Small intestine (tissue), 7 donors: Measurements from ENCODE around the gene SLC2A1. TPM values are rescaled to one million over a fixed set of nuclear protein-coding genes. Genes with fewer than 3 reads are reported as not detected.

Source experiments
- DNase-seq, 2 donors: peaks; one replicate each; pipeline versions ENCODE4 v3.0.0 to v3.0.0-alpha.2; 2013
- FAIRE-seq: peaks from 2 replicates; lab custom pipeline; 2012; peaks lifted over from hg19 to GRCh38; lab: Jason Lieb, UNC
- H3K27ac ChIP-seq, 3 donors: one replicate each; pipeline ENCODE4 v1.5.1; 2013; ENCODE audit warnings: low read length in 2 of 3, mild to moderate bottlenecking in 2 of 3, control low read depth in 1 of 3, inconsistent platforms in 1 of 3, low read depth in 1 of 3, moderate library complexity in 1 of 3
- H3K27me3 ChIP-seq, 3 donors: one replicate each; pipeline ENCODE4 v1.6.1; 2013; ENCODE audit warnings: low read length in 3 of 3, inconsistent platforms in 1 of 3; ENCODE audit not compliant: control insufficient read depth in 3 of 3, insufficient read depth in 3 of 3
- H3K36me3 ChIP-seq, 3 donors: one replicate each; pipeline ENCODE4 v1.6.1; 2013; ENCODE audit warnings: low read length in 3 of 3, inconsistent platforms in 1 of 3, low read depth in 1 of 3, mild to moderate bottlenecking in 1 of 3, moderate library complexity in 1 of 3; ENCODE audit not compliant: control insufficient read depth in 3 of 3, insufficient read depth in 2 of 3
- H3K4me1 ChIP-seq, 3 donors: one replicate each; pipeline ENCODE4 v1.6.1; 2013; ENCODE audit warnings: low read length in 2 of 3, inconsistent platforms in 1 of 3, low read depth in 1 of 3, mild to moderate bottlenecking in 1 of 3, moderate library complexity in 1 of 3; ENCODE audit not compliant: control insufficient read depth in 3 of 3, insufficient read depth in 2 of 3
- H3K4me3 ChIP-seq, 3 donors: one replicate each; pipeline ENCODE4 v1.5.1; 2013; ENCODE audit warnings: low read length in 3 of 3, control low read depth in 1 of 3, inconsistent platforms in 1 of 3, low read depth in 1 of 3, mild to moderate bottlenecking in 1 of 3, moderate library complexity in 1 of 3
- H3K9me3 ChIP-seq, 2 donors: one replicate each; pipeline ENCODE4 v1.6.1; 2013; ENCODE audit warnings: low read depth in 1 of 2, low read length in 1 of 2; ENCODE audit not compliant: control insufficient read depth in 2 of 2, insufficient read depth in 1 of 2
- WGBS, 3 donors: extraction: QIAGEN DNeasy Blood & Tissue Kit; methylation state at CpG; one replicate each; pipeline ENCODE4 v1.1.7; 2013; 5-methylcytosine and 5-hydroxymethylcytosine counted together
- polyA plus RNA-seq, 4 donors: library from polyadenylated mRNA; stranded (reverse) in 3 of 4; unstranded in 1 of 4; fragments of 200-250 nt in 3 of 4; fragments of 120-200 nt in 1 of 4; gene quantifications; one replicate each; pipeline versions ENCODE4 v1.2.1 to v1.2.3, GENCODE V29; 2013
- donor health status: healthy with polysubstance abuse.
- donor health status: control.
- donor health status: control.
- donor health status: Bipolar disorder and iron deficiency.
- donor health status: healthy.

The SLC2A1 gene
- polyA plus RNA-seq, 4 donors = 1.1 to 61.3 (median 8.4) TPM

- no peaks in the 10 kb centered on the region for H3K36me3 ChIP-seq
- H3K27ac ChIP-seq = no peak overlapping the region
- peaks cover 0 to 3% (median 0%) of the 10 kb centered on the region in 3 donors for H3K27me3 ChIP-seq
- FAIRE-seq (no peak), DNase-seq (no peak)
- no peak overlapping the region for H3K4me3 ChIP-seq
- H3K4me1 ChIP-seq = peaks cover 0 to 62% (median 5%) of the 10 kb centered on the region in 3 donors
- peaks cover 0 to 7% of the 10 kb centered on the region in 2 donors for H3K9me3 ChIP-seq
Measured at GRCh38 chr1:43001434-43001833, 42.8 kb upstream of the SLC2A1 start.

GRCh38 chr1:43000271-43000670, 41.6 kb upstream of the SLC2A1 start:
- 83 to 100% (median 98%) methylated on average over 1 of the region's 1 CpG for WGBS, 3 donors
- Histone ChIP-seq H3K4me3 (no peak overlapping the region), H3K27me3 (no peaks in the 10 kb centered on the region), H3K9me3 (peaks cover 0 to 7% of the 10 kb centered on the region in 2 donors), H3K27ac (peak overlapping the region in 1 of 3 donors; percentile 79), H3K36me3 (no peaks in the 10 kb centered on the region), H3K4me1 (peaks cover 4 to 54% (median 5%) of the 10 kb centered on the region in 3 donors)
- DNase-seq (no peak), FAIRE-seq (no peak)

- Histone ChIP-seq H3K27me3 (no peaks in the 10 kb centered on the region), H3K36me3 (no peaks in the 10 kb centered on the region), H3K4me3 (no peak overlapping the region), H3K27ac (peak overlapping the region in 2 of 3 donors; percentile 62 to 79), H3K9me3 (peaks cover 0 to 7% of the 10 kb centered on the region in 2 donors), H3K4me1 (peaks cover 4 to 52% (median 5%) of the 10 kb centered on the region in 3 donors)
- no peak for FAIRE-seq
- DNase-seq = peak; percentile 80
Measured at GRCh38 chr1:42999308-42999707, 40.6 kb upstream of the SLC2A1 start.

DNA sequence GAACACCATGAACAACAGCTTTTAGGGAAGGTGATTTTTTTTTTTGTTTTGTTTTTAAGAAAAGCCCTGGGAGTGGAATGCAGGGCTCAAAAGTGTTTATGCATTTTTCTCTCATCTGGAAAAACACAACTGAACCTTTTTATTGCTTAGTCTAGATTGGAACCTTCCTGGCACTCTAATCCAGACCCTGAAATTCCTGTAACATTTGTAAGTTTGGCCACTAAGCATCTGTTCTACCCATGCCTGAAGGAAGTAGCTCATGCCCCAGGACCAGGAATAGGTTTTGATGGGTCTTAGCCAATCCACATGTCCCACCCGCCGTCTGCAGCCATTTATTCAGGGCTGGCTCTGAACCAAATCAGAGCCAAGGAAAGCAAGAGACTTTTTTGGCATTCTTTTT, 39.7 kb upstream of the SLC2A1 start:
- H3K9me3 ChIP-seq = peaks cover 0 to 7% of the 10 kb centered on the region in 2 donors
- no peaks in the 10 kb centered on the region for H3K27me3 ChIP-seq
- H3K36me3 ChIP-seq = no peaks in the 10 kb centered on the region
- H3K4me1 ChIP-seq = peaks cover 4 to 52% (median 5%) of the 10 kb centered on the region in 3 donors
- H3K4me3 ChIP-seq = no peak overlapping the region
- H3K27ac ChIP-seq = peak overlapping the region in 1 of 3 donors; percentile 79
- no peak for DNase-seq
- no peak for FAIRE-seq
- 70 to 81% (median 76%) methylated on average over 2 of the region's 2 CpGs for WGBS, 3 donors

DNA sequence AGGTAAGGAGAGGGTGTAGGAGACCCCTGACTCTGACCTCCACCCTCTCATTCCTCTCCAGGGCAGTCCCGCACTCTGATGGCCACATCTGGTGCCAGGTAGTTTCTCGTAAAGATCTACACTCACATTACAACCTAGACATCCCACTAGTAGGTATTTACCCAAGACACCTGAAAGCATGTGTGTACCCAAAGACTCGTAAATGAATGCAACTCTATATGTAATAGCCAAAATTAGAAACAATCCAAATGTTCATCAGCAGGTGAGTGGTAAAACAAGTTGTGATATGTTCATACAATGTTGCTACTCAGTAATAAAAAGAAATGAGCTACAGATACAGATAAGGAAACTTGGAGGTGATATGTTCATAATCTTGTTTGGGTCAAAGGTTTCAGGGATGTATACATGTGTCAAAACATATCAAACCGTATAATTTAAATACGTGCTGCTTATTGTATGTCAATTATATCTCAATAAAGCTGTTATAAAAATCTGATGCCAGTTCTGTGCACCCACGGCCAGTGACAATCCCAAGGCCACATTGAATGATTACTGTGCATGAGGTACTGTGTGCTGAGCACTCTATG, 37.8 kb upstream of the SLC2A1 start:
- WGBS, 3 donors = 18 to 61% (median 38%) methylated on average over 6 of the region's 6 CpGs
- H3K27ac ChIP-seq = peak overlapping the region in 1 of 3 donors; percentile 72
- FAIRE-seq (no peak), DNase-seq (peak; percentile 66 to 81)
- peaks cover 0 to 4% of the 10 kb centered on the region in 2 donors for H3K9me3 ChIP-seq
- peaks cover 4 to 37% (median 5%) of the 10 kb centered on the region in 3 donors for H3K4me1 ChIP-seq
- no peak overlapping the region for H3K4me3 ChIP-seq
- no peaks in the 10 kb centered on the region for H3K27me3 ChIP-seq
- H3K36me3 ChIP-seq = no peaks in the 10 kb centered on the region

GRCh38 chr1:42993502-42994136, 35.0 kb upstream of the SLC2A1 start:
- 71 to 76% (median 71%) methylated on average over 8 of the region's 8 CpGs for WGBS, 3 donors

GRCh38 chr1:42992054-42992571, 33.4 kb upstream of the SLC2A1 start:
- H3K27ac ChIP-seq = no peak overlapping the region
- no peak overlapping the region for H3K4me3 ChIP-seq
- H3K36me3 ChIP-seq = no peaks in the 10 kb centered on the region
- H3K4me1 ChIP-seq = peaks cover 0 to 9% (median 4%) of the 10 kb centered on the region in 3 donors
- DNase-seq = no peak
- FAIRE-seq = no peak
- H3K27me3 ChIP-seq = no peaks in the 10 kb centered on the region
- H3K9me3 ChIP-seq = peaks cover 0 to 6% of the 10 kb centered on the region in 2 donors
- WGBS, 3 donors = 84 to 93% (median 89%) methylated on average over 5 of the region's 5 CpGs

More at GRCh38 chr1:42993502-42994136, 35.0 kb upstream of the SLC2A1 start:
- no peaks in the 10 kb centered on the region for H3K36me3 ChIP-seq
- DNase-seq (no peak), FAIRE-seq (no peak)
- H3K4me1 ChIP-seq = peaks cover 3 to 21% (median 4%) of the 10 kb centered on the region in 3 donors
- peaks cover 0 to 6% of the 10 kb centered on the region in 2 donors for H3K9me3 ChIP-seq
- H3K4me3 ChIP-seq = no peak overlapping the region
- no peaks in the 10 kb centered on the region for H3K27me3 ChIP-seq
- no peak overlapping the region for H3K27ac ChIP-seq

DNA sequence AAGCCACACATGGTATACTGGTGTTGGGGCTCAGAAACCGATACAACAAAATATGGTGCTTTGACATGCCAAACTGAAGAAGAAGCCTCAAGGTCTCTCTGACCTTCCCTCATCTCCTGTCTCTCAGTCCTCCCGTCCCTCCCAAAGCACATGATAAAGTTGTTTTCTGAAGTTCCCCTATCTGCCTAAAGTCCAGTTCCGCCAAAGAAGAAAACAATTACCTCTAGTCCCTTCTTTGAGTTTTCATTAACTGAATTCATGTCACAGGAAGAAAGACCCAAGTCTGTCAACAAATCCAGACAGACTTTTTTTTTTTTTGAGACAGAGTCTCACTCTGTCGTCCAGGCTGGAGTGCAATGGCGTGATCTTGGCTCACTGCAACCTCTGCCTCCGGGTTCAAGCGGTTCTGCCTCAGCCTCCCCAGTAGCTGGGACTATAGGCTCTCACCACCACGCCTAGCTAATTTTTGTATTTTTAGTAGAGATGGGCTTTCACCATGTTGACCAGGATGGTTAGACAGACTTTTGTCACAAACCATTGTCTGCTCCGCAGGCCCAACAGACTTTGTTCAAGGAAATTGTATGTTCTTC, 32.2 kb upstream of the SLC2A1 start:
- Histone ChIP-seq H3K27ac (no peak overlapping the region), H3K36me3 (no peaks in the 10 kb centered on the region), H3K4me3 (no peak overlapping the region), H3K27me3 (no peaks in the 10 kb centered on the region), H3K4me1 (no peaks in the 10 kb centered on the region), H3K9me3 (peaks cover 0 to 6% of the 10 kb centered on the region in 2 donors)
- no peak for DNase-seq
- FAIRE-seq = no peak
- 79 to 80% (median 79%) methylated on average over 9 of the region's 9 CpGs for WGBS, 3 donors
